GM12801 (cell line): ENCODE results near the gene CST3.

Source experiments
- CTCF ChIP-seq: IDR thresholded peaks from one replicate; pipeline ENCODE4 v1.5.1; 2011; ENCODE audit warnings: control low read depth; ENCODE audit not compliant: insufficient read length; ENCODE audit errors: extremely low read depth

The CST3 gene

GRCh38 chr20:23668477-23668951, 30.8 kb upstream of the CST3 start:
- no peak for TF ChIP-seq CTCF

- TF ChIP-seq CTCF = no peak
Measured at GRCh38 chr20:23667666-23668065, 29.9 kb upstream of the CST3 start.

- no peak for TF ChIP-seq CTCF
Measured at GRCh38 chr20:23666698-23667097, 28.9 kb upstream of the CST3 start.

DNA sequence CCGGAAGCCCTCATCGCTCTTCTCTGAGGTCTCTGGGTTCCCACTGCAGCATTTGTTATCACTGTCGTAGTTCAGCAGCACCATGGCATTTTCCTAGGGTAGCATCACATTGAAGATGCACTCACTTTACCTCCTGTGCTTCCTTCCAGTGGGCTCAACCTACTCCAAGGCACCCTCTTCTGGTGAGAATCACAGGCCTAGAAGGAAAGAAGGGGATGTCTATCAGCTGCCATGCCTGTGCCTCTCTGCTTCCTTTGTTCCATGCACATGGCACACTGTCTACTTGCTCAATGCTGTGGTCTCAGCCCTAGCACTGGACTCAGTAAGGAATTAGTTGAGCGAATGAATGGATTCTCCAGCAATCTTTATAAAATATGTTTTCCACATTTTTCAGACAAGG, 28.4 kb upstream of the CST3 start:
- no peak for TF ChIP-seq CTCF

- no peak for TF ChIP-seq CTCF
Measured at GRCh38 chr20:23664954-23665353, 27.2 kb upstream of the CST3 start.

- no peak for TF ChIP-seq CTCF
Measured at GRCh38 chr20:23663180-23663579, 25.4 kb upstream of the CST3 start.

GRCh38 chr20:23662276-23662870, 24.6 kb upstream of the CST3 start:
- TF ChIP-seq CTCF = no peak
